ENCODE results near the gene TSACC. TPM values are rescaled to one million over a fixed set of nuclear protein-coding genes. Genes with fewer than 3 reads are reported as not detected.
"Not testable (repeated sequence)": the region's sequence is repeated elsewhere in the genome, so short reads cannot be mapped to it uniquely, and the experiment has no call there.

The TSACC gene
- total RNA-seq, 2 donors from 2014 or later = not detected

DNA sequence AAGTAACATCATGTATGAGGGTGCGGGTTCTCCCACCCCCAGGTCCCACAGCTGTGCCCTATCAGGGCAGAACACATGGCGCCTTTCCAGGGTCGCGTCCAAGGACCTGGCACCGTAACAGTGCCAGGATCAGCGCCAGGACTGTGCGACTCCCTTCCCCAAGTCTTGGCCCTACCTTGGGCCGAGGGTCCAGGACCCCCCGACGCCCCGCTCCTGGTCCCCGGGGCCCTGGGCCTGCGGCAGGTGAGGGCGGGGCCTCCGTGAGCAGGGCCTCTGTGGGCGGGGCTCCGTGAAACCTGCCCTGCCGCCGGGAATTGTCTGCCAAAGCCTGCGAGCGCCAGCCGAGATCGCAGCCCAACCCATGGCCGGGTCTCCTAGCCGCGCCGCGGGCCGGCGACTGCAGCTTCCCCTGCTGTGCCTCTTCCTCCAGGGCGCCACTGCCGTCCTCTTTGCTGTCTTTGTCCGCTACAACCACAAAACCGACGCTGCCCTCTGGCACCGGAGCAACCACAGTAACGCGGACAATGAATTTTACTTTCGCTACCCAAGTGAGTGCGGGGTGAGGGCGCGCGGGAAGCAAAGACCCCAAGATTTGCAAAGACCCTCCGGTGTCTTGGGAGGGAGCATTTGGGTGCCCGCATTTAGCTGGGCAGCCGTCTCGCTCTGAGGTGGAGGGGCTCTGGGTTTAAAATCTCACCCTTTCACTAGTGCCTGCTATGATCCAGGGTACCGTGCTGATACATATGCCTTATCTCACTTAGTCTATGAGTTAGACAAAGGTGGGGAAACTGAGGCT is 30.8 kb downstream of the TSACC start, which contains the start of gene RHBG:
Gene RHBG, plus strand, starts transcription at position 323 of the 796 bp plus-strand sequence. Its CDS starts 39 bp downstream, at position 362.
- no peak for DNase-seq (ENCODE audit: low spot score)
- H3K27ac ChIP-seq = no peak within 1 kb of the TSS
- no peak for ATAC-seq (ENCODE audit: insufficient number of reproducible peaks, low FRiP score, low read depth)
- H3K36me3 ChIP-seq = no peaks in the 10 kb centered on the region
- no peaks in the 10 kb centered on the region for H3K9me3 ChIP-seq
- peaks cover 4 to 10% of the 10 kb centered on the region in 2 donors for H3K4me1 ChIP-seq (ENCODE audit: control insufficient read depth in 1 of 2, low read depth in 2 of 2)
- TF ChIP-seq, protein P1, sequence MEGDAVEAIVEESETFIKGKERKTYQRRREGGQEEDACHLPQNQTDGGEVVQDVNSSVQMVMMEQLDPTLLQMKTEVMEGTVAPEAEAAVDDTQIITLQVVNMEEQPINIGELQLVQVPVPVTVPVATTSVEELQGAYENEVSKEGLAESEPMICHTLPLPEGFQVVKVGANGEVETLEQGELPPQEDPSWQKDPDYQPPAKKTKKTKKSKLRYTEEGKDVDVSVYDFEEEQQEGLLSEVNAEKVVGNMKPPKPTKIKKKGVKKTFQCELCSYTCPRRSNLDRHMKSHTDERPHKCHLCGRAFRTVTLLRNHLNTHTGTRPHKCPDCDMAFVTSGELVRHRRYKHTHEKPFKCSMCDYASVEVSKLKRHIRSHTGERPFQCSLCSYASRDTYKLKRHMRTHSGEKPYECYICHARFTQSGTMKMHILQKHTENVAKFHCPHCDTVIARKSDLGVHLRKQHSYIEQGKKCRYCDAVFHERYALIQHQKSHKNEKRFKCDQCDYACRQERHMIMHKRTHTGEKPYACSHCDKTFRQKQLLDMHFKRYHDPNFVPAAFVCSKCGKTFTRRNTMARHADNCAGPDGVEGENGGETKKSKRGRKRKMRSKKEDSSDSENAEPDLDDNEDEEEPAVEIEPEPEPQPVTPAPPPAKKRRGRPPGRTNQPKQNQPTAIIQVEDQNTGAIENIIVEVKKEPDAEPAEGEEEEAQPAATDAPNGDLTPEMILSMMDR (IDR thresholded peaks at IDR 0.05) = no peak
- no peaks in the 10 kb centered on the region for H3K27me3 ChIP-seq (replicated peaks; ENCODE audit: insufficient read depth)
- peak within 1 kb of the TSS; percentile 69 for H3K4me3 ChIP-seq

DNA sequence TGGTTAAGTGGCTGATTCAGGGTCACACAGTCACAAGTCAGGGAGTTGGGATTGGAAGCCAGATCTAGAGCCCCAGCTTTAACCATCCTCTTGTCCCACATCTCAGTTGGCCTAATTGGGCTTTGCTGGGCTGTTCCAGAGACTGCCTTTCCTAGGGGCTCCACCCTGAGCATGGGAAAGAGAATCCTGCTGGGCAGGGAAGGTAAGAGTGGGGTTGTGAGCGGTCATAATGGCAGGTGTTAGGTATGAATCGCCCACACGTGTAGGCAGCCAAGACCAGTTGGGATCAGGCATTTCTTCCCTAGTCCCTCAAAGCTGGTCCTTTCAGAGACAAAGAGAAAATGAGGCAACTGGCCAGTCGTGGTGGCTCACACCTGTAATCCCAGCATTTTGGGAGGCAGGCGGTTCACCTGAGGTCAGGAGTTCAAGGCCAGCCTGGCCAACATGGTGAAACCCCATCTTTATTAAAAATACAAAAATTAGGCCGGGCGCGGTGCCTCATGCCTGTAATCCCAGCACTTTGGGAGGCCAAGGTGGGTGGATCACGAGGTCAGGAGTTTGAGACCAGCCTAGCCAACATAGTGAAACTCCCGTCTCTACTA is 31.5 kb downstream of the TSACC start:
- peak overlapping the region; percentile 69 for H3K4me3 ChIP-seq
- not testable (repeated sequence) for H3K27me3 ChIP-seq (replicated peaks; ENCODE audit: insufficient read depth); ATAC-seq (ENCODE audit: insufficient number of reproducible peaks, low FRiP score, low read depth); H3K27ac ChIP-seq; H3K4me1 ChIP-seq (ENCODE audit: control insufficient read depth in 1 of 2, low read depth in 2 of 2); DNase-seq (ENCODE audit: low spot score); H3K9me3 ChIP-seq; H3K36me3 ChIP-seq

DNA sequence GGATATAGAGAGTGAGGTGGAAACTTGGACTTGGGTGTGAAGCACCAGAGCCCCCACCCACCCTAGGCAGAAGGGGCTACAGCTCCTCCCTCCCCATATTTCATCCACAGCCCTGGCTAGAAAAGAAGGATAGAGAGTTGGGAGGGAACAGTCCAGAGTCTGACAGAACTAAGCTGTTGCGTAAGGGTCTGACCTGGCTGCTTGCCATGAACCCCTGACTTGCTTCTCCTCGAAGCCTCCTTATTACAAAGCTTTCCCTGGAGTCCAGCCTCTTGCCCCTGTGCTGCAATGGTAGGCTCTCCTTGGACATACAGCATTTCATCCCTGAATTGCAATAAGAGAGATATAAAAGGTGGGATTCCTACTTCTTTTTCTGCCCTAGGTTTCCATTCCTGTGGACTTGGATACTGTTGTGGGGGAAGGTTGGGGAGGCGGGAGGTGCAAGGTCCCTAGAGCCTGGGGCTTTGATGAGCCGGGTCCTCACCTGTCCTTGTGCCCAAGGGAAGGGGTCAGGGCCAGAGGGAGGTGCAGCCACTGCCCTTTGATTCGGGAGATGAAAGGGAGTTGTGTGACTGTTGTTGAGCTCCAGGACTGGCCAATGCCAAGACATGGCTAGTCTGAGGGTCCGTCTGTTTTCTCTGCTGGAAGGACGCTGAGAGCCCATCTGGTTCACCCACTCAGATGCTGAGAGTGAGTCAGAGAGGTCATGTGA is 33.4 kb downstream of the TSACC start:
- no peaks in the 10 kb centered on the region for H3K27me3 ChIP-seq (replicated peaks; ENCODE audit: insufficient read depth)
- no peak for ATAC-seq (ENCODE audit: insufficient number of reproducible peaks, low FRiP score, low read depth)
- no peak for DNase-seq (ENCODE audit: low spot score)

DNA sequence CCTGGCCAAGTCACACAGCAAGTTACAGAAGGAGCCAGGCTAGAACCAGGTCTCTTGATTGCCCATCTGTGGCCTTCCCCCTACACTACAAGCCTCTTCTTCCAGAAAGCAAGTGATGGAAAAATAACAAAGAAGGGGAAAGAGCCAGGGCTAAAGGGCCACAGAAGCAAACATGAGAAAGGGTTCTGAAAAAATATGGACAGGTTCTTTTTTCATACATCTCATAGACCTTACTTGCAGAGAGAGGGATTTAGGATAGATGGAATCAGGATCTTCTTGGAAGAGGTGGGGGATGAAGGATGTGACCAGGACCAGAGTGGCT is 33.9 kb downstream of the TSACC start:
- Histone ChIP-seq H3K36me3 (no peaks in the 10 kb centered on the region), H3K4me1 (ENCODE audit: control insufficient read depth in 1 of 2, low read depth in 2 of 2) (peaks cover 4 to 10% of the 10 kb centered on the region in 2 donors), H3K27me3 (replicated peaks; ENCODE audit: insufficient read depth) (no peaks in the 10 kb centered on the region), H3K4me3 (no peak overlapping the region), H3K27ac (no peak overlapping the region), H3K9me3 (no peaks in the 10 kb centered on the region)
- TF ChIP-seq, protein P1 (IDR thresholded peaks at IDR 0.05) = no peak
- ATAC-seq (ENCODE audit: insufficient number of reproducible peaks, low FRiP score, low read depth) = no peak
- no peak for DNase-seq (ENCODE audit: low spot score)

More for the DNA sequence above, 33.4 kb downstream of the TSACC start:
- Histone ChIP-seq H3K27ac (no peak overlapping the region), H3K36me3 (no peaks in the 10 kb centered on the region), H3K4me1 (ENCODE audit: control insufficient read depth in 1 of 2, low read depth in 2 of 2) (peaks cover 4 to 10% of the 10 kb centered on the region in 2 donors), H3K9me3 (no peaks in the 10 kb centered on the region), H3K4me3 (no peak overlapping the region)
- TF ChIP-seq, protein P1 (IDR thresholded peaks at IDR 0.05) = no peak

DNA sequence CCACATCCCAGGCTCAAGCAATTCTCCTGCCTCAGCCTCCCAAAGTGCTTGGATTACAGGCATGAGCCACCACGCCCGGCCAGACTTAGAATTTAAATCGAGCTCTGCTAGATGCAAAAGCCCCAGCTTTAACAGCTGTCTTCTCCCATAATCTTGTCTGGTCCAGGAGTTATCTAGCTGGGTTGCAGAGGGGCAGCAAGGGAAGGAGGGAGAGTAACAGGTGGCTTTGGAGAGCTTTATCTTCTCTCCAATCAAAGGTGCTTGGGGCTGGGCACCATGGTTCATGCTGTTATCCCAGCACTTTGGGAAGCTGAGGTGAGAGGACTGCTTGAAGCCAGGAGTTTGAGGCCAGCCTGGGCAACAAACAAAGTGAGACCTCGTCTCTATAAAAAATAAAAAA is 34.5 kb downstream of the TSACC start:
- no peak for DNase-seq (ENCODE audit: low spot score)
- H3K27ac ChIP-seq = no peak overlapping the region

More for the DNA sequence above, 34.5 kb downstream of the TSACC start:
- TF ChIP-seq, protein P1 (IDR thresholded peaks at IDR 0.05) = no peak
- Histone ChIP-seq H3K4me1 (ENCODE audit: control insufficient read depth in 1 of 2, low read depth in 2 of 2) (peaks cover 4 to 10% of the 10 kb centered on the region in 2 donors), H3K4me3 (no peak overlapping the region), H3K36me3 (no peaks in the 10 kb centered on the region), H3K27me3 (replicated peaks; ENCODE audit: insufficient read depth) (no peaks in the 10 kb centered on the region), H3K9me3 (no peaks in the 10 kb centered on the region)
- ATAC-seq (ENCODE audit: insufficient number of reproducible peaks, low FRiP score, low read depth) = no peak

All from thoracic aorta (tissue), 2 donors.